Muscle layer of duodenum (tissue), 2 donors: ENCODE measurements around the gene SEC62.

Experiments
- H3K27ac ChIP-seq: one replicate; pipeline ENCODE4 v1.7.0; 2013; ENCODE audit warnings: mild to moderate bottlenecking, low read length
- H3K27me3 ChIP-seq: one replicate; pipeline ENCODE4 v1.7.0; 2013; ENCODE audit warnings: low read depth, mild to moderate bottlenecking, control low read depth, low read length
- H3K36me3 ChIP-seq, 2 donors: one replicate each; pipeline ENCODE4 v1.7.0; 2013; ENCODE audit warnings: low read length in 2 of 2, control low read depth in 1 of 2, mild to moderate bottlenecking in 1 of 2; ENCODE audit not compliant: insufficient read depth in 2 of 2, control insufficient read depth in 1 of 2
- H3K4me1 ChIP-seq, 2 donors: one replicate each; pipeline ENCODE4 v1.7.0; 2013; ENCODE audit warnings: low read length in 2 of 2, mild to moderate bottlenecking in 2 of 2, control low read depth in 1 of 2, moderate library complexity in 1 of 2; ENCODE audit not compliant: insufficient read depth in 2 of 2, control insufficient read depth in 1 of 2
- H3K4me3 ChIP-seq, 2 donors: one replicate each; pipeline ENCODE4 v1.7.0; 2013; ENCODE audit warnings: low read length in 2 of 2, low read depth in 1 of 2, mild to moderate bottlenecking in 1 of 2
- H3K9me3 ChIP-seq, 2 donors: one replicate each; pipeline ENCODE4 v1.7.0; 2013; ENCODE audit warnings: low read length in 2 of 2, control low read depth in 1 of 2, mild to moderate bottlenecking in 1 of 2; ENCODE audit not compliant: control insufficient read depth in 1 of 2
- donor health status: healthy.

Gene SEC62

DNA sequence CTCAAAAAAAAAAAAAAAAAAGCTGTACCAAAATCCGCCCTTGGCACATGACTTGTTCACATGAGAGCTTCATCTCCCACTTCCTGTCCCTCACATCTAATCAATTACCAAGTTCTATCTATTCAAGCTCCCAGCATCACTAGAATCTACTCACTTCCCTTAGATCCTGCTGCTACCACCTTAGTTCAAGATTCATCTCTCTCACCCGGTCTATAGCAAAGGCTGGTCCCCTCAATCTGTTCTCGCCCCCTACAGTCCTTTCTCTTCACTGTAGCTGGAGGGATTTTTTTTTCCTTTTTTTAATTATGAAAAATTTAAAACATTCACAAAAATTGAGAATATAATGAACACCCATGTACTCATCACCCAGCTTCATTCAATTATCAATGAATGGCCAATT, 54.5 kb downstream of the SEC62 start:
- Histone ChIP-seq H3K27me3 (no peaks in the 10 kb centered on the region), H3K4me1 (no peaks in the 10 kb centered on the region), H3K9me3 (no peaks in the 10 kb centered on the region), H3K4me3 (no peak overlapping the region), H3K27ac (no peak overlapping the region), H3K36me3 (no peaks in the 10 kb centered on the region)

- Histone ChIP-seq H3K4me1 (no peaks in the 10 kb centered on the region), H3K27me3 (no peaks in the 10 kb centered on the region), H3K9me3 (no peaks in the 10 kb centered on the region), H3K27ac (no peak overlapping the region), H3K4me3 (no peak overlapping the region), H3K36me3 (no peaks in the 10 kb centered on the region)
Measured at GRCh38 chr3:170022336-170022735, 55.7 kb downstream of the SEC62 start.

- Histone ChIP-seq H3K36me3 (no peaks in the 10 kb centered on the region), H3K27ac (peak overlapping the region; percentile 54), H3K9me3 (no peaks in the 10 kb centered on the region), H3K4me3 (no peak overlapping the region), H3K4me1 (no peaks in the 10 kb centered on the region), H3K27me3 (no peaks in the 10 kb centered on the region)
Measured at GRCh38 chr3:170023165-170023564, 56.6 kb downstream of the SEC62 start.

GRCh38 chr3:170024581-170024980, 58.0 kb downstream of the SEC62 start:
- no peaks in the 10 kb centered on the region for H3K4me1 ChIP-seq
- no peaks in the 10 kb centered on the region for H3K9me3 ChIP-seq
- H3K4me3 ChIP-seq, result no peak overlapping the region
- no peaks in the 10 kb centered on the region for H3K36me3 ChIP-seq
- no peak overlapping the region for H3K27ac ChIP-seq
- H3K27me3 ChIP-seq, result no peaks in the 10 kb centered on the region

DNA sequence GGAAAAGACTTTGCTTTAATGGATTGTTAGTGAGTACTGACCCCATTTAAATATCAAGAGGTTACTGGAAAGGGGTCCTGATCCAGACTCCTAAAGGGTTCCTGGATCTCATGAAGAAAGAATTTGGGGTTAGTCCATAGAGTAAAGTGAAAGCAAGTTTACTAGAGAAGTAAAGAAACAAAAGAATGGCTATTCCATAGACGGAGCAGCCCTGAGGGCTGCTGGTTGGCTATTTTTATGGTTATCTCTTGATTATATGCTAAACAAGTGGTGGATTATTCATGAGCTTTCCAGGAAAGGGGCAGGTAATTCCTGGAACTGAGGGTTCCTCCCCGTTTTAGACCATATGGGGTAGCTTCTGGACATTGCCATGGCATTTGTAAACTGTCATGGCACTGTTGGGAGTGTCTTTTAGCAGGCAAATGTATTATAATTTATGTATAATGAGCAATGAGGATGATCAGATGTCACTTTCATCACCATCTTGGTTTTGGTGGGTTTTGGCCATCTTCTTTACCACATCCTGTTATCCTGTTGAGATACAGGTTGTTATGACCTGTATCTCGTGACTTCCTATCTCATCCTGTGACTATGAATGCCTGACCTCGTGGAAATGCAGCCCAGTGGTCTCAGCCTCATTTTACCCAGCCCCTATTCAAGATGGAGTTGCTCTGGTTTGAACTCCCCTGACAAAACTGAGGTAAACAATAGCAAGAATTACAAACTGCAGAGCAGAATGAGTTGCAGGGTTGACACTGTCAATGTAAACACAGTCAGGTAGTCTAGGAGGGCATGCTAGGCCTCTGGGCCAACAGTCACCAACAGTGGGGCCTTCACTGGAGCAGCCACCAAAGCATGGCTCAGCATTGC, 60.9 kb downstream of the SEC62 start:
- no peak overlapping the region for H3K4me3 ChIP-seq
- H3K27ac ChIP-seq, result no peak overlapping the region
- H3K4me1 ChIP-seq, result no peaks in the 10 kb centered on the region
- no peaks in the 10 kb centered on the region for H3K27me3 ChIP-seq
- no peaks in the 10 kb centered on the region for H3K36me3 ChIP-seq
- H3K9me3 ChIP-seq, result no peaks in the 10 kb centered on the region

DNA sequence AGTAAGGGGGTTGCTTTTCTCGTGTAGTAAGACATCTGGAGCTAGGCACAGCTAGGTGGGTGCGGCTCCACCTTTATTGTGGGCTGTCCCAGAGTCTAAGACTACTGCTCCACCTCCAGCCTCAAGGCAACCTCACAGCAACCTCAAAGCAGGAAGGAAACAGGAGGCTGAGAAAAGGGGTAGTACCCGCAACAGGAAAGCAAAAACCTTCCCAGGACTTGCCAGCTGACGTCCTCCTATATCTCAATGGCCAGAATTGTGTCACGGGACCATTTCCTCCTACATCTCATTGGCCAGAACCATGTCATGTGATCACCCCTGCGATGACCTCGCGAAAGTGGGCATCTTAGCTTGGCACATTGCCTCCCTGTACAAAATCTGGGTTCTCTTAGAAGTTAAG, 66.9 kb downstream of the SEC62 start:
- no peak overlapping the region for H3K4me3 ChIP-seq
- H3K4me1 ChIP-seq, result peaks cover 0 to 12% of the 10 kb centered on the region in 2 donors
- no peak overlapping the region for H3K27ac ChIP-seq
- H3K27me3 ChIP-seq, result no peaks in the 10 kb centered on the region
- H3K9me3 ChIP-seq, result no peaks in the 10 kb centered on the region
- H3K36me3 ChIP-seq, result no peaks in the 10 kb centered on the region

DNA sequence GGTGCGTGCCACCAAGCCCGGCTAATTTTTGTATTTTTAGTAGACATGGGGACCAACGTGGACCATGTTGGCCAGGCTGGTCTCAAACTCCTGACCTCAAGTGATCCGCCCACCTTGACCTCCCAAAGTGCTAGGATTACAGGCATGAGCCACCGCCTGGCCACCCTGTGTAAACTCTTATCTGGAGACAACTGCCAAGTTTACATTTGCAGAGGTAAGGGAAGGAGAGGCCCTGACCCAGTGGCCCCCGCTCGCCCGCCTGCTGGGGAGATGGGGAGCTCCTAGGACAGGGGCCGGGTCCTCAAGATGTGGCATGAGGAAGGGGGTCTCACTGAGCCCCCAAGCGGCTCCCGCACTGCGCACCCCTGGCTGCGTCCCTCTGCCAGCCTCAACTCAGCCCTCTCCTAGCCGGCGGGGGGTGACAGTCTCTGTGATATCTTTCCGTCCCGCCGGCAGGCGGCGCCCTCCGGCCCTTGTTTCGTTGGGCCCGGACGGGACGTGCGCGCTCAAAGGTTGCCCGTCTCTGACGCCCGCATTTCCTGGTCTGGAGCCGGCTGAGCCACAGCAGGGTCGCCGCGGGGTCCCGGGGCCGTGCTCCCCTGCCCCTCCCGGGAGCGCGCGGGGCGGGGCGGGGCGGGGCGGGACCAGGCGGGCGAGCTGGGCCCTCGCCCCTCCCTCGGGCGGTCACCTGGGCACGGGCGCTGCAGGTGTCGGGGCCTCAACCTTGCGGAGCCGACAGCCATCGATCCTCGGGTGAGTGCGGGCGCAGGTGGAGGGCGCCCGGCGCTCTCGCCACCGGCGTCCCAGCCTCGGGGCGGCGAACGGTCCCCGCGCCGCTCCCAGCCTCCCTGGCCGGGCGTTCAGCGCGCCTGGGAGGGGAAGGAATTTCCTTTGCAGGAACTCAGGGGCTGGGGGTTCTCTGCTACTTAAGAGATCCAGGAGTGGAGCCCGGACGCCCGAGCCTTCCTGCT, 71.1 kb downstream of the SEC62 start, which contains the start of gene GPR160:
GPR160 (plus strand) TSS at position 533 of the 971 bp plus-strand sequence. CDS start 45,978 bp downstream, outside the sequence.
- peak within 1 kb of the TSS; percentile 53 to 57 for H3K4me3 ChIP-seq
- no peaks in the 10 kb centered on the region for H3K36me3 ChIP-seq
- H3K9me3 ChIP-seq, result no peaks in the 10 kb centered on the region
- H3K4me1 ChIP-seq, result peaks cover 0 to 16% of the 10 kb centered on the region in 2 donors
- H3K27ac ChIP-seq, result peak within 1 kb of the TSS; percentile 51
- H3K27me3 ChIP-seq, result no peaks in the 10 kb centered on the region

DNA sequence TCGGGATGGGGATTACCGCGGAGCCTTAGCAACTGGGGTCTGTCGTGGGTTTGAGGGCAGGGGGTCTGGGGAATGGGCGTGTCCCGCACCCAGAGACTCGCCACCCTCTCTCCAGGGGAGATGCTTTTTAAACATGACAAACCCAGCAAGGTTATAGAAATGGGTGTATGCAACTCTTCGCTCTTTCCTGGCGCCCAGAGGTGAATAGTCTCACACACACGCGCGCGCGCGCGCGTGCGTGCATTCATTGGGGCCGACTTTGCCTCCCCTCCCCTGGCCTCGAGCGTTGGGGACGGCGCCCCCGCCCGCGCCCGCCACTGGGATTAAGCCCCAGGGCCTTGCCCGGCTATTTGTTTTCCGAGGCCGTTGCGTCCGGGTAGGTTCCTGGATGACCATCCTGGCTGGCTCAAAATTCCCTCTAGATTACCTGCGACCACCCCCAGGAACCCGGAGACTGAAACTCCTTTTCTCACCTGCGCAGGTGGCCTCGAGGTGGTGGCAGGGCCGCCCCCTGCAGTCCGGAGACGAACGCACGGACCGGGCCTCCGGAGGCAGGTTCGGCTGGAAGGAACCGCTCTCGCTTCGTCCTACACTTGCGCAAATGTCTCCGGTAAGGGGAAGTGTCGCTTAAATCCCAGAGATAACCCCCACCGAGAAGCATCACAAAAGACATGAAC, 72.0 kb downstream of the SEC62 start:
- Histone ChIP-seq H3K4me3 (peak overlapping the region; percentile 53 to 57), H3K27me3 (no peaks in the 10 kb centered on the region), H3K9me3 (no peaks in the 10 kb centered on the region), H3K27ac (peak overlapping the region; percentile 51), H3K4me1 (peaks cover 0 to 16% of the 10 kb centered on the region in 2 donors), H3K36me3 (no peaks in the 10 kb centered on the region)

GRCh38 chr3:170040418-170040817, 73.8 kb downstream of the SEC62 start:
- peaks cover 0 to 16% of the 10 kb centered on the region in 2 donors for H3K4me1 ChIP-seq
- H3K27ac ChIP-seq, result no peak overlapping the region
- H3K4me3 ChIP-seq, result peak overlapping the region in 1 of 2 donors; percentile 51
- no peaks in the 10 kb centered on the region for H3K9me3 ChIP-seq
- no peaks in the 10 kb centered on the region for H3K27me3 ChIP-seq
- no peaks in the 10 kb centered on the region for H3K36me3 ChIP-seq

GRCh38 chr3:170043506-170043905, 76.9 kb downstream of the SEC62 start:
- H3K4me1 ChIP-seq, result peaks cover 0 to 4% of the 10 kb centered on the region in 2 donors
- no peak overlapping the region for H3K27ac ChIP-seq
- H3K36me3 ChIP-seq, result no peaks in the 10 kb centered on the region
- no peaks in the 10 kb centered on the region for H3K27me3 ChIP-seq
- no peaks in the 10 kb centered on the region for H3K9me3 ChIP-seq
- H3K4me3 ChIP-seq, result no peak overlapping the region

GRCh38 chr3:170044271-170044670, 77.7 kb downstream of the SEC62 start:
- H3K4me1 ChIP-seq, result no peaks in the 10 kb centered on the region
- H3K27ac ChIP-seq, result peak overlapping the region; percentile 71
- H3K4me3 ChIP-seq, result no peak overlapping the region

More at GRCh38 chr3:170044271-170044670, 77.7 kb downstream of the SEC62 start:
- H3K27me3 ChIP-seq, result no peaks in the 10 kb centered on the region
- no peaks in the 10 kb centered on the region for H3K9me3 ChIP-seq
- H3K36me3 ChIP-seq, result no peaks in the 10 kb centered on the region
